OCI-LY7 (cell line): ENCODE results near the gene ASH1L. TPM values are rescaled to one million over a fixed set of nuclear protein-coding genes. Genes with fewer than 3 reads are reported as not detected.
A peak's percentile ranks its signal among the peaks of the same experiment; 100 is the strongest.
"Not testable (repeated sequence)": the region's sequence is repeated elsewhere in the genome, so short reads cannot be mapped to it uniquely, and the experiment has no call there.

Source experiments
- BruUV-seq: library from RNA; stranded (reverse); fragments of 400-500 nt; replicated peaks from 2 replicates; lab custom pipeline; 2021; lab: Mats Ljungman, UMichigan
- CTCF ChIA-PET: fragments of 300-600 bp; sonication (Branson Sonifier 250); formaldehyde crosslinking; loops from one replicate; lab custom pipeline; 2022; ENCODE audit warnings: antibody characterized with exemption; ENCODE audit not compliant: unreplicated experiment; lab: Charles Lee
- POLR2A ChIA-PET: fragments of 300-600 bp; sonication (Branson Sonifier 250); formaldehyde crosslinking; loops from one replicate; lab custom pipeline; 2022; ENCODE audit warnings: antibody characterized with exemption; lab: Charles Lee
- DNase-seq: peaks from one replicate; pipeline ENCODE4 v3.0.0-alpha.2; 2015; ENCODE audit warnings: low spot score
- H2AFZ ChIP-seq: fragments of 200-600 bp; sonication (generic), shearing (Covaris generic); 2 replicates; pipeline ENCODE4 v1.6.1; 2014; ENCODE audit warnings: mild to moderate bottlenecking, antibody characterized with exemption, low read length, moderate library complexity
- H3K27ac ChIP-seq: fragments of 200-600 bp; sonication (generic); 2 replicates; pipeline ENCODE4 v1.5.1; 2014; ENCODE audit warnings: mixed run types, low read depth, mild to moderate bottlenecking, moderate library complexity, low read length, inconsistent platforms; ENCODE audit not compliant: poor library complexity, severe bottlenecking
- H3K36me3 ChIP-seq: fragments of 200-600 bp; sonication (generic); 2 replicates; pipeline ENCODE4 v1.6.1; 2014; ENCODE audit warnings: mild to moderate bottlenecking, antibody characterized with exemption, low read length, moderate library complexity, mixed read lengths; ENCODE audit not compliant: insufficient read depth
- H3K4me1 ChIP-seq: fragments of 200-600 bp; sonication (generic); 2 replicates; pipeline ENCODE4 v1.5.1; 2014; ENCODE audit warnings: mild to moderate bottlenecking, low read length; ENCODE audit not compliant: insufficient read depth, poor library complexity, severe bottlenecking
- H3K4me2 ChIP-seq: fragments of 200-600 bp; sonication (generic); 2 replicates; pipeline ENCODE4 v1.6.1; 2014; ENCODE audit warnings: mild to moderate bottlenecking, low read length
- H3K4me3 ChIP-seq: fragments of 200-600 bp; sonication (generic); 2 replicates; pipeline ENCODE4 v1.5.1; 2014; ENCODE audit warnings: mild to moderate bottlenecking, low read depth, low read length; ENCODE audit not compliant: poor library complexity, severe bottlenecking
- H3K79me2 ChIP-seq: fragments of 200-600 bp; sonication (generic); 2 replicates; pipeline ENCODE4 v1.6.1; 2016; ENCODE audit warnings: low read depth, mild to moderate bottlenecking, low read length, moderate library complexity, mixed read lengths; ENCODE audit not compliant: insufficient read depth
- H3K9me2 ChIP-seq: fragments of 200-600 bp; sonication (generic); 2 replicates; pipeline ENCODE4 v1.6.1; 2016; ENCODE audit warnings: mild to moderate bottlenecking, low read length, mixed read lengths; ENCODE audit not compliant: insufficient read depth
- H3K9me3 ChIP-seq: fragments of 200-600 bp; sonication (generic); 2 replicates; pipeline ENCODE4 v1.6.1; 2014; ENCODE audit warnings: mild to moderate bottlenecking, mixed run types, low read length, mixed read lengths
- H4K20me1 ChIP-seq: fragments of 200-600 bp; sonication (generic); 2 replicates; pipeline ENCODE4 v1.6.1; 2014; ENCODE audit warnings: mild to moderate bottlenecking, antibody characterized with exemption, low read length, moderate library complexity, mixed read lengths; ENCODE audit not compliant: insufficient read depth
- CTCF ChIP-seq: fragments of 200-600 bp; sonication (generic); conservative IDR thresholded peaks from 2 replicates; pipeline ENCODE4 v1.5.1; 2014; ENCODE audit warnings: mild to moderate bottlenecking, antibody characterized with exemption, low read length, moderate library complexity, mixed read lengths
- EZH2phosphoT487 ChIP-seq: fragments of 200-600 bp; sonication (generic); IDR thresholded peaks from 2 replicates; pipeline ENCODE4 v1.6.1; 2018; ENCODE audit warnings: low read depth, borderline replicate concordance, mild to moderate bottlenecking, mixed run types, antibody characterized with exemption, low read length, moderate library complexity, mixed read lengths
- intact Hi-C: fragments of 100-400 bp; cut with micrococcal nuclease; formaldehyde crosslinking; loops from one replicate; pipeline ENCODE4 v1.10.0; 2022; ENCODE audit not compliant: unreplicated experiment
- total RNA-seq, 2 experiments: library from RNA; depleted of rRNA in 1 of 2; stranded (reverse); fragments of >200 nt in 1 of 2; shearing (Covaris generic) in 1 of 2; gene quantifications; 2 replicates each; pipeline ENCODE4 v1.2.3, GENCODE V29; 2014 to 2022

The ASH1L gene
- total RNA-seq, 2 experiments from 2014 or later: 33.2 to 49.6 TPM

- H3K4me1 ChIP-seq: peaks cover 11% of the 10 kb centered on the region
- DNase-seq: peak; percentile 16
- no peaks in the 10 kb centered on the region for H3K36me3 ChIP-seq
- no peaks in the 10 kb centered on the region for H4K20me1 ChIP-seq
- no peak overlapping the region for H3K27ac ChIP-seq
- H3K9me2 ChIP-seq: no peaks in the 10 kb centered on the region
- TF ChIP-seq CTCF: no peak
- TF ChIP-seq EZH2phosphoT487: no peak
- BruUV-seq: no TSS peak
- intact Hi-C loops: no loop called here
- H3K79me2 ChIP-seq: no peaks in the 10 kb centered on the region
- ChIA-PET CTCF (no interaction called here), POLR2A (no interaction called here)
- peak overlapping the region; percentile 76 for H2AFZ ChIP-seq
- no peak overlapping the region for H3K4me3 ChIP-seq
- H3K9me3 ChIP-seq: no peaks in the 10 kb centered on the region
- H3K4me2 ChIP-seq: peak overlapping the region; percentile 52
These were observed 36.3 kb upstream of the ASH1L start for GRCh38 chr1:155598842-155599331.

DNA sequence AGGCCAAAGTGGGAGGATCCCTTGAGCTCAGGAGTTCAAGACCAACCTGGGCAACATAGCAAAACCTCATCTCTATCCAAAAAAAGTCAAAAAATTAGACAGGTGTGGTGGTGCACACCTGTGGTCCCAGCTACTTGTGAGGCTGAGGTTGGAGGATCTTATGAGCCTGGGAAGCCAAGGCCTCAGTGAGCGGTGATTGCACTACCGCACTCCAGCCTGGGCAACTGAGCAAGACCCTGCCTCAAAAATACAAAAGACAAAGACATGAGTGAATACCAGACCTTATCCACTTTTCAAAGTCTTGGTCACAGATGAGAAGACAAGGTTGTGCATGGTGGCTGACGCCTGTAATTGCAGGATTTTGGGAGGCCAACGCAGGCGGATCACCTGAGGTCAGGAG, 34.3 kb upstream of the ASH1L start:
- TF ChIP-seq CTCF: no peak
- no peak for TF ChIP-seq EZH2phosphoT487
- ChIA-PET CTCF (no interaction called here), POLR2A (no interaction called here)
- Histone ChIP-seq H3K4me1 (peaks cover 11% of the 10 kb centered on the region), H2AFZ (no peak overlapping the region), H3K4me3 (no peak overlapping the region), H3K27ac (no peak overlapping the region), H3K9me3 (no peaks in the 10 kb centered on the region), H3K9me2 (no peaks in the 10 kb centered on the region), H3K4me2 (no peak overlapping the region), H4K20me1 (no peaks in the 10 kb centered on the region), H3K79me2 (no peaks in the 10 kb centered on the region), H3K36me3 (no peaks in the 10 kb centered on the region)
- intact Hi-C loops: no loop called here
- BruUV-seq: no TSS peak
- DNase-seq: no peak

GRCh38 chr1:155595877-155596474, 33.4 kb upstream of the ASH1L start:
- H3K9me3 ChIP-seq, H4K20me1 ChIP-seq, intact Hi-C loops, BruUV-seq, H3K4me3 ChIP-seq, H3K4me2 ChIP-seq, CTCF ChIA-PET, H3K9me2 ChIP-seq, H3K36me3 ChIP-seq, H3K79me2 ChIP-seq, DNase-seq, H2AFZ ChIP-seq, H3K27ac ChIP-seq: not testable (repeated sequence)
- H3K4me1 ChIP-seq: peaks cover 11% of the 10 kb centered on the region
- POLR2A ChIA-PET: interaction anchor here (0.8 kb wide), 1 partner anchor 344 kb away, joined by 3 read pairs; no protein-coding TSS in a partner anchor
